Gastroesophageal sphincter (tissue), 3 donors: ENCODE measurements around the gene ENC1.

Experiments
- EP300 ChIP-seq: sonication (generic); formaldehyde crosslinking; IDR thresholded peaks from one replicate; pipeline ENCODE4 v1.6.1; 2017; ENCODE audit warnings: antibody characterized with exemption, mild to moderate bottlenecking
- POLR2A ChIP-seq, 2 donors: fragments of 450-650 bp; IDR thresholded peaks; one replicate each; pipeline ENCODE4 v1.6.1; 2017; ENCODE audit warnings: antibody characterized with exemption in 2 of 2, mild to moderate bottlenecking in 2 of 2, moderate library complexity in 1 of 2
- TF ChIP-seq, protein P1 (sequence below), 4 experiments: fragments of 200-600 bp in 2 of 4; fragments of 450-650 bp in 2 of 4; sonication (generic) in 1 of 4; IDR thresholded peaks; one replicate each; pipeline ENCODE4 v1.5.1; 2017 to 2019; ENCODE audit warnings: antibody characterized with exemption in 4 of 4, mild to moderate bottlenecking in 2 of 4, moderate library complexity in 2 of 4

DNA sequence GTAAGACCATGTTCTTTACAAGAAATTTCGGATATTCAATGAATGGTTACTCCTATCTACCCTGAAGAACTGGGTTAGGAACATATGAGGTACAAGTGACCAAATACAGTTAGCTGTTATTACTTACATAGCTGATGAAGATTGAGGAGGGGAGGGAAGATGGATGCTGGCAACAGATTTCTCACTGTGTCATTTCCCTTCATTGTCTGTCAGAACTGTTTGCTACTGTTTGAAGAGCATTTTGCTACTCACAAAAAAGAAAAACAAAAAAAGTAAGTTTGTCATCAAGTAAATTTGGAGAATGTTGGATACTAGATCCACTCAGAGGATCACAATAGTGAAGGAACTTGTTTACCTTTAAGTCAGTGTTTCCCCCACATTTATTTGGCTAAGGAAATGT is 53.7 kb downstream of the ENC1 start:
- TF ChIP-seq POLR2A (IDR thresholded peaks at IDR 0.05) (no peak), EP300 (no peak)
- TF ChIP-seq, protein P1, sequence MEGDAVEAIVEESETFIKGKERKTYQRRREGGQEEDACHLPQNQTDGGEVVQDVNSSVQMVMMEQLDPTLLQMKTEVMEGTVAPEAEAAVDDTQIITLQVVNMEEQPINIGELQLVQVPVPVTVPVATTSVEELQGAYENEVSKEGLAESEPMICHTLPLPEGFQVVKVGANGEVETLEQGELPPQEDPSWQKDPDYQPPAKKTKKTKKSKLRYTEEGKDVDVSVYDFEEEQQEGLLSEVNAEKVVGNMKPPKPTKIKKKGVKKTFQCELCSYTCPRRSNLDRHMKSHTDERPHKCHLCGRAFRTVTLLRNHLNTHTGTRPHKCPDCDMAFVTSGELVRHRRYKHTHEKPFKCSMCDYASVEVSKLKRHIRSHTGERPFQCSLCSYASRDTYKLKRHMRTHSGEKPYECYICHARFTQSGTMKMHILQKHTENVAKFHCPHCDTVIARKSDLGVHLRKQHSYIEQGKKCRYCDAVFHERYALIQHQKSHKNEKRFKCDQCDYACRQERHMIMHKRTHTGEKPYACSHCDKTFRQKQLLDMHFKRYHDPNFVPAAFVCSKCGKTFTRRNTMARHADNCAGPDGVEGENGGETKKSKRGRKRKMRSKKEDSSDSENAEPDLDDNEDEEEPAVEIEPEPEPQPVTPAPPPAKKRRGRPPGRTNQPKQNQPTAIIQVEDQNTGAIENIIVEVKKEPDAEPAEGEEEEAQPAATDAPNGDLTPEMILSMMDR (IDR thresholded peaks at IDR 0.05) = no peak
